Small intestine (tissue), 7 donors: ENCODE measurements around the gene SCART1. TPM values are rescaled to one million over a fixed set of nuclear protein-coding genes. Genes with fewer than 3 reads are reported as not detected.

ENCODE experiments used
- DNase-seq, 2 donors: peaks; one replicate each; pipeline versions ENCODE4 v3.0.0 to v3.0.0-alpha.2; 2013
- FAIRE-seq: peaks from 2 replicates; lab custom pipeline; 2012; peaks lifted over from hg19 to GRCh38; lab: Jason Lieb, UNC
- H3K27ac ChIP-seq, 3 donors: one replicate each; pipeline ENCODE4 v1.5.1; 2013; ENCODE audit warnings: low read length in 2 of 3, mild to moderate bottlenecking in 2 of 3, control low read depth in 1 of 3, inconsistent platforms in 1 of 3, low read depth in 1 of 3, moderate library complexity in 1 of 3
- H3K27me3 ChIP-seq, 3 donors: one replicate each; pipeline ENCODE4 v1.6.1; 2013; ENCODE audit warnings: low read length in 3 of 3, inconsistent platforms in 1 of 3; ENCODE audit not compliant: control insufficient read depth in 3 of 3, insufficient read depth in 3 of 3
- H3K36me3 ChIP-seq, 3 donors: one replicate each; pipeline ENCODE4 v1.6.1; 2013; ENCODE audit warnings: low read length in 3 of 3, inconsistent platforms in 1 of 3, low read depth in 1 of 3, mild to moderate bottlenecking in 1 of 3, moderate library complexity in 1 of 3; ENCODE audit not compliant: control insufficient read depth in 3 of 3, insufficient read depth in 2 of 3
- H3K4me1 ChIP-seq, 3 donors: one replicate each; pipeline ENCODE4 v1.6.1; 2013; ENCODE audit warnings: low read length in 2 of 3, inconsistent platforms in 1 of 3, low read depth in 1 of 3, mild to moderate bottlenecking in 1 of 3, moderate library complexity in 1 of 3; ENCODE audit not compliant: control insufficient read depth in 3 of 3, insufficient read depth in 2 of 3
- H3K4me3 ChIP-seq, 3 donors: one replicate each; pipeline ENCODE4 v1.5.1; 2013; ENCODE audit warnings: low read length in 3 of 3, control low read depth in 1 of 3, inconsistent platforms in 1 of 3, low read depth in 1 of 3, mild to moderate bottlenecking in 1 of 3, moderate library complexity in 1 of 3
- H3K9me3 ChIP-seq, 2 donors: one replicate each; pipeline ENCODE4 v1.6.1; 2013; ENCODE audit warnings: low read depth in 1 of 2, low read length in 1 of 2; ENCODE audit not compliant: control insufficient read depth in 2 of 2, insufficient read depth in 1 of 2
- WGBS, 3 donors: extraction: QIAGEN DNeasy Blood & Tissue Kit; methylation state at CpG; one replicate each; pipeline ENCODE4 v1.1.7; 2013; 5-methylcytosine and 5-hydroxymethylcytosine counted together
- polyA plus RNA-seq, 4 donors: library from polyadenylated mRNA; stranded (reverse) in 3 of 4; unstranded in 1 of 4; fragments of 200-250 nt in 3 of 4; fragments of 120-200 nt in 1 of 4; gene quantifications; one replicate each; pipeline versions ENCODE4 v1.2.1 to v1.2.3, GENCODE V29; 2013
- donor health status: healthy with polysubstance abuse.
- donor health status: control.
- donor health status: control.
- donor health status: Bipolar disorder and iron deficiency.
- donor health status: healthy.

Gene SCART1
- polyA plus RNA-seq, 4 donors, result 0.22 to 2.1 (median 0.33) TPM; not detected in 1

- Histone ChIP-seq H3K4me3 (no peak overlapping the region), H3K36me3 (peaks cover 7 to 47% (median 12%) of the 10 kb centered on the region in 3 donors), H3K27ac (no peak overlapping the region), H3K4me1 (no peaks in the 10 kb centered on the region), H3K27me3 (peaks cover 0 to 7% (median 4%) of the 10 kb centered on the region in 3 donors), H3K9me3 (peaks cover 0 to 12% of the 10 kb centered on the region in 2 donors)
- WGBS, 3 donors, result 96 to 98% (median 96%) methylated on average over 14 of the region's 14 CpGs
- DNase-seq (no peak), FAIRE-seq (no peak)
These were observed 35.3 kb upstream of the SCART1 start for GRCh38 chr10:133418289-133418993.

- Histone ChIP-seq H3K36me3 (peaks cover 7 to 47% (median 12%) of the 10 kb centered on the region in 3 donors), H3K4me1 (no peaks in the 10 kb centered on the region), H3K4me3 (no peak overlapping the region), H3K27ac (no peak overlapping the region), H3K27me3 (peaks cover 0 to 7% (median 4%) of the 10 kb centered on the region in 3 donors), H3K9me3 (peaks cover 0 to 11% of the 10 kb centered on the region in 2 donors)
- WGBS, 3 donors, result 93 to 95% (median 94%) methylated on average over 33 to 34 of the region's 34 CpGs
- no peak for DNase-seq
- FAIRE-seq, result no peak
These were observed 34.4 kb upstream of the SCART1 start for GRCh38 chr10:133419211-133419950.

GRCh38 chr10:133420028-133420427, 33.7 kb upstream of the SCART1 start:
- FAIRE-seq, result no peak

GRCh38 chr10:133420579-133420978, 33.2 kb upstream of the SCART1 start:
- no peak for FAIRE-seq
- 90 to 98% (median 94%) methylated on average over 6 of the region's 6 CpGs for WGBS, 3 donors

More at GRCh38 chr10:133420028-133420427, 33.7 kb upstream of the SCART1 start:
- Histone ChIP-seq H3K4me1 (no peaks in the 10 kb centered on the region), H3K27me3 (peaks cover 0 to 7% (median 4%) of the 10 kb centered on the region in 3 donors), H3K9me3 (peaks cover 0 to 9% of the 10 kb centered on the region in 2 donors), H3K4me3 (no peak overlapping the region), H3K27ac (no peak overlapping the region), H3K36me3 (peaks cover 6 to 45% (median 12%) of the 10 kb centered on the region in 3 donors)
- WGBS, 3 donors, result 91 to 94% (median 91%) methylated on average over 17 of the region's 17 CpGs
- DNase-seq, result no peak

GRCh38 chr10:133421336-133422222, 32.2 kb upstream of the SCART1 start:
- Histone ChIP-seq H3K27me3 (peaks cover 0 to 7% (median 4%) of the 10 kb centered on the region in 3 donors), H3K36me3 (peaks cover 5 to 39% (median 7%) of the 10 kb centered on the region in 3 donors), H3K9me3 (no peaks in the 10 kb centered on the region), H3K4me3 (no peak overlapping the region), H3K27ac (no peak overlapping the region), H3K4me1 (no peaks in the 10 kb centered on the region)
- no peak for DNase-seq
- no peak for FAIRE-seq
- WGBS, 3 donors, result 81 to 88% (median 84%) methylated on average over 12 to 16 of the region's 17 CpGs

More at GRCh38 chr10:133420579-133420978, 33.2 kb upstream of the SCART1 start:
- Histone ChIP-seq H3K9me3 (peaks cover 0 to 4% of the 10 kb centered on the region in 2 donors), H3K4me1 (no peaks in the 10 kb centered on the region), H3K27ac (no peak overlapping the region), H3K36me3 (peaks cover 5 to 41% (median 8%) of the 10 kb centered on the region in 3 donors), H3K4me3 (no peak overlapping the region), H3K27me3 (peaks cover 0 to 7% (median 4%) of the 10 kb centered on the region in 3 donors)
- no peak for DNase-seq

GRCh38 chr10:133422223-133422806, 31.4 kb upstream of the SCART1 start:
- peaks cover 5 to 39% (median 7%) of the 10 kb centered on the region in 3 donors for H3K36me3 ChIP-seq
- DNase-seq (no peak), FAIRE-seq (no peak)
- no peaks in the 10 kb centered on the region for H3K4me1 ChIP-seq
- no peaks in the 10 kb centered on the region for H3K9me3 ChIP-seq
- H3K27ac ChIP-seq, result no peak overlapping the region
- peaks cover 0 to 7% (median 4%) of the 10 kb centered on the region in 3 donors for H3K27me3 ChIP-seq
- 81 to 87% (median 83%) methylated on average over 16 of the region's 16 CpGs for WGBS, 3 donors
- no peak overlapping the region for H3K4me3 ChIP-seq

- Histone ChIP-seq H3K9me3 (peaks cover 0 to 1% of the 10 kb centered on the region in 2 donors), H3K27ac (no peak overlapping the region), H3K27me3 (peaks cover 0 to 7% (median 4%) of the 10 kb centered on the region in 3 donors), H3K4me1 (no peaks in the 10 kb centered on the region), H3K36me3 (peaks cover 5 to 36% (median 7%) of the 10 kb centered on the region in 3 donors), H3K4me3 (peak overlapping the region in 1 of 3 donors; percentile 39)
- WGBS, 3 donors, result 13 to 15% (median 15%) methylated on average over 45 to 88 of the region's 88 CpGs
- FAIRE-seq (no peak), DNase-seq (no peak)
These were observed 30.7 kb upstream of the SCART1 start for GRCh38 chr10:133422807-133423771.
